ENCODE data around the gene NEK9. TPM values are rescaled to one million over a fixed set of nuclear protein-coding genes. Genes with fewer than 3 reads are reported as not detected.

The NEK9 gene
- total and polyA plus RNA-seq, 2 donors (not counting 1 experiment from before 2014, with no cell fraction given): 35.1 to 110 TPM

- H3K9me3 Mint-ChIP-seq (ENCODE audit: insufficient read depth): no peaks in the 10 kb centered on the region
- no peaks in the 10 kb centered on the region for H3K9me3 ChIP-seq (ENCODE audit: control extremely low read depth in 1 of 3, control insufficient read depth in 2 of 3, insufficient read depth in 1 of 3, low read length in 2 of 3)
- H4K20me1 ChIP-seq (ENCODE audit: control insufficient read depth, insufficient read depth, low read length, poor library complexity, severe bottlenecking): no peaks in the 10 kb centered on the region
- H3K79me2 ChIP-seq (ENCODE audit: control insufficient read depth, insufficient read depth, low read length): peaks cover 15% of the 10 kb centered on the region
- no peak for ATAC-seq (ENCODE audit: low read depth)
- no peak overlapping the region for H3K27ac Mint-ChIP-seq
- no peaks in the 10 kb centered on the region for H3K27me3 ChIP-seq (replicated peaks in 1 of 4; ENCODE audit: control extremely low read depth in 1 of 4, control insufficient read depth in 3 of 4, insufficient read depth in 4 of 4, low read length in 3 of 4)
- no peak overlapping the region for H3K9ac ChIP-seq (ENCODE audit: low read length)
- TF ChIP-seq EZH2 (IDR thresholded peaks at IDR 0.05; ENCODE audit: borderline replicate concordance, insufficient read depth, low read depth, low read length, poor library complexity, severe bottlenecking) (no peak), CTCF (IDR thresholded peaks at IDR 0.05) (no peak)
- no peak overlapping the region for H2AFZ ChIP-seq (ENCODE audit: insufficient read depth, low read depth, low read length, poor library complexity, severe bottlenecking)
- H3K4me1 Mint-ChIP-seq: peaks cover 17% of the 10 kb centered on the region
- H3K4me3 Mint-ChIP-seq: no peak overlapping the region
- no peak overlapping the region for H3K4me2 ChIP-seq (replicated peaks; ENCODE audit: low read depth, low read length, poor library complexity, severe bottlenecking)
- peaks cover 9 to 10% of the 10 kb centered on the region in 2 donors for H3K4me1 ChIP-seq (ENCODE audit: control insufficient read depth in 2 of 2, insufficient read depth in 2 of 2, low read length in 2 of 2)
- no peaks in the 10 kb centered on the region for H3K27me3 Mint-ChIP-seq
- WGBS (ENCODE audit: insufficient coverage): 71% methylated on average over 2 of the region's 5 CpGs
- DNase-seq: no peak
- no peak overlapping the region for H3K27ac ChIP-seq (ENCODE audit: low read length in 2 of 2)
- H3K36me3 ChIP-seq (replicated peaks in 1 of 2; ENCODE audit: control extremely low read depth in 1 of 2, control insufficient read depth in 1 of 2, extremely low read depth in 1 of 2, insufficient read depth in 2 of 2, low read length in 1 of 2): no peaks in the 10 kb centered on the region
- intact Hi-C loops (cut with micrococcal nuclease): no loop called here
- ChIA-PET CTCF (interaction anchor here (0.9 kb wide), 1 partner anchor 35 kb away, joined by 3 read pairs; no protein-coding TSS in a partner anchor), POLR2A (interaction anchor here (0.5 kb wide), 1 partner anchor 9 kb away, joined by 3 read pairs; no protein-coding TSS in a partner anchor)
- H3K4me3 ChIP-seq (ENCODE audit: control extremely low read depth in 1 of 5, extremely low read depth in 1 of 5, insufficient read depth in 1 of 5, low read depth in 2 of 5, low read length in 4 of 5): no peak overlapping the region
These were observed 73.2 kb downstream of the NEK9 start for GRCh38 chr14:75053396-75054291.

DNA sequence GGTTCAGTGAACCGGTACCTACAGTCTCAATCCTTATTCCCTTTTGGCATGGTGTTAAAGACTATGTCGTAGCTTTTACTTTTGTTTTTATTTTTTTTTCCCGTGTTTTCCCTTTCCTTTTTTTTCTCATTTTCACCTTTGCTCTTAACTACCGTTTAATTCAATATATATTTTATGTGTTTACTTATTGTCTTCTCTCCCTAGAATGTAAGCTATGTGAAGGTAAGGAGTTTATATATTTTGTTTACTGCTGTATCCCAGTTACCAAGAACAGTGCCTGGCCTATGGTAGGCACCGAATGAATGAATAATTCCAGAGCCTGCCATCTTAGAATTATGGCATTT, 75.3 kb downstream of the NEK9 start:
- Histone ChIP-seq H3K79me2 (ENCODE audit: control insufficient read depth, insufficient read depth, low read length) (peaks cover 15% of the 10 kb centered on the region), H3K27ac (ENCODE audit: low read length in 2 of 2) (peak overlapping the region in 1 of 2 donors; percentile 83), H3K9ac (ENCODE audit: low read length) (peak overlapping the region; percentile 88), H2AFZ (ENCODE audit: insufficient read depth, low read depth, low read length, poor library complexity, severe bottlenecking) (peak overlapping the region; percentile 87), H3K4me1 (ENCODE audit: control insufficient read depth in 2 of 2, insufficient read depth in 2 of 2, low read length in 2 of 2) (peaks cover 9 to 10% of the 10 kb centered on the region in 2 donors), H3K36me3 (replicated peaks in 1 of 2; ENCODE audit: control extremely low read depth in 1 of 2, control insufficient read depth in 1 of 2, extremely low read depth in 1 of 2, insufficient read depth in 2 of 2, low read length in 1 of 2) (no peaks in the 10 kb centered on the region), H4K20me1 (ENCODE audit: control insufficient read depth, insufficient read depth, low read length, poor library complexity, severe bottlenecking) (no peaks in the 10 kb centered on the region), H3K4me3 (ENCODE audit: control extremely low read depth in 1 of 5, extremely low read depth in 1 of 5, insufficient read depth in 1 of 5, low read depth in 2 of 5, low read length in 4 of 5) (peak overlapping the region; percentile 44 to 82 (median 64)), H3K9me3 (ENCODE audit: control extremely low read depth in 1 of 3, control insufficient read depth in 2 of 3, insufficient read depth in 1 of 3, low read length in 2 of 3) (no peaks in the 10 kb centered on the region), H3K4me2 (replicated peaks; ENCODE audit: low read depth, low read length, poor library complexity, severe bottlenecking) (peak overlapping the region; percentile 87), H3K27me3 (replicated peaks in 1 of 4; ENCODE audit: control extremely low read depth in 1 of 4, control insufficient read depth in 3 of 4, insufficient read depth in 4 of 4, low read length in 3 of 4) (no peaks in the 10 kb centered on the region)
- H3K4me1 Mint-ChIP-seq: peaks cover 17% of the 10 kb centered on the region
- ATAC-seq (ENCODE audit: low read depth) (no peak), DNase-seq (no peak)
- peak overlapping the region; percentile 97 for H3K4me3 Mint-ChIP-seq
- peak overlapping the region; percentile 96 for H3K27ac Mint-ChIP-seq
- CTCF ChIA-PET: no interaction called here
- H3K27me3 Mint-ChIP-seq: no peaks in the 10 kb centered on the region
- intact Hi-C loops (cut with micrococcal nuclease): loop anchor here (1.0 kb wide), 3 partner anchors 13 to 49 kb away; partner anchors contain the start of genes ACYP1, EIF2B2 and ZC2HC1C
- POLR2A ChIA-PET: interaction anchor here (0.7 kb wide), 1 partner anchor 927 kb away, joined by 6 read pairs; no protein-coding TSS in a partner anchor
- H3K9me3 Mint-ChIP-seq (ENCODE audit: insufficient read depth): no peaks in the 10 kb centered on the region
- no CpG with 5 or more reads among the region's 5 CpGs for WGBS (ENCODE audit: insufficient coverage)
- TF ChIP-seq CTCF (IDR thresholded peaks at IDR 0.05) (no peak), EZH2 (IDR thresholded peaks at IDR 0.05; ENCODE audit: borderline replicate concordance, insufficient read depth, low read depth, low read length, poor library complexity, severe bottlenecking) (no peak)

All from B cell (primary cell).